ENCODE results near the gene SLC25A12. TPM values are rescaled to one million over a fixed set of nuclear protein-coding genes. Genes with fewer than 3 reads are reported as not detected.

The SLC25A12 gene
- total and polyA plus RNA-seq, 9 of the 15 experiments (the other 6 are each of a cell fraction or from before 2014, with no cell fraction given): 13.5 to 36.5 (median 21.7) TPM

GRCh38 chr2:171785450-171785849, 108.6 kb downstream of the SLC25A12 start (continued):
- TF ChIP-seq E2F4 (CRISPR knock-in tag; IDR thresholded peaks at IDR 0.05; ENCODE audit: low read depth): no peak
- TF ChIP-seq ZNF668 (CRISPR knock-in tag; IDR thresholded peaks at IDR 0.05): no peak
- no peak for TF ChIP-seq ZNF318 (IDR thresholded peaks at IDR 0.05; ENCODE audit: borderline replicate concordance in 1 of 2, low read depth in 1 of 2)

All from K562 (cell line).